ENCODE measurements around the gene GSK3A.
A peak's percentile ranks its signal among the peaks of the same experiment; 100 is the strongest.

The GSK3A gene

DNA sequence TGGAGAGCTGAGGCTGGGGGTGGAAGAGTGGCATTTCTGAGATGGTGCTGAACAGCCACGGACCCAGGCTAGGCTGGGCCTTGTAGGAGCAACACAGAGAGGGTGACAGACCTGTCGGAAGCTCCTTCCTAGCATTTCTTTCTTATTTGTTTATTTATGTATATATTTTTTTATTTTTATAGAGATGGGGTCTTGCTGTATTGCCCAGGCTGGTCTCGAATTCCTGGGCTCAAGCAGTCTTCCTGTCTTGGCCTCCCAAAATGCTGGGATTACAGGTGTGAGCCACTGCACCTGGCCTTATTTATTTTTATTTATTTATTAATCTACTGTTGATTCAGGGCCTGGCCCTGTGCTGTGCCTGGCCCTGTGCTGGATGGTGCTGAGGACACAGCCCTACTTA is 33.1 kb upstream of the GSK3A start:
- peak overlapping the region; percentile 80 for H3K27ac Mint-ChIP-seq
- H3K9me3 Mint-ChIP-seq: no peaks in the 10 kb centered on the region
- H3K27me3 Mint-ChIP-seq (ENCODE audit: low read depth): no peaks in the 10 kb centered on the region
- peak overlapping the region; percentile 50 for H3K4me3 Mint-ChIP-seq
- H3K36me3 Mint-ChIP-seq (ENCODE audit: low read depth): peaks cover 22% of the 10 kb centered on the region
- peaks cover 46% of the 10 kb centered on the region for H3K4me1 Mint-ChIP-seq (ENCODE audit: low read depth)

GRCh38 chr19:42275103-42275502 is 32.7 kb upstream of the GSK3A start:
- Mint-ChIP-seq H3K4me1 (ENCODE audit: low read depth) (peaks cover 51% of the 10 kb centered on the region), H3K4me3 (peak overlapping the region; percentile 57), H3K9me3 (no peaks in the 10 kb centered on the region)

GRCh38 chr19:42274065-42274682 is 31.8 kb upstream of the GSK3A start:
- H3K4me1 Mint-ChIP-seq (ENCODE audit: low read depth): peaks cover 52% of the 10 kb centered on the region

More at GRCh38 chr19:42275103-42275502, 32.7 kb upstream of the GSK3A start:
- Mint-ChIP-seq H3K27me3 (ENCODE audit: low read depth) (no peaks in the 10 kb centered on the region), H3K27ac (peak overlapping the region; percentile 80), H3K36me3 (ENCODE audit: low read depth) (peaks cover 24% of the 10 kb centered on the region)

DNA sequence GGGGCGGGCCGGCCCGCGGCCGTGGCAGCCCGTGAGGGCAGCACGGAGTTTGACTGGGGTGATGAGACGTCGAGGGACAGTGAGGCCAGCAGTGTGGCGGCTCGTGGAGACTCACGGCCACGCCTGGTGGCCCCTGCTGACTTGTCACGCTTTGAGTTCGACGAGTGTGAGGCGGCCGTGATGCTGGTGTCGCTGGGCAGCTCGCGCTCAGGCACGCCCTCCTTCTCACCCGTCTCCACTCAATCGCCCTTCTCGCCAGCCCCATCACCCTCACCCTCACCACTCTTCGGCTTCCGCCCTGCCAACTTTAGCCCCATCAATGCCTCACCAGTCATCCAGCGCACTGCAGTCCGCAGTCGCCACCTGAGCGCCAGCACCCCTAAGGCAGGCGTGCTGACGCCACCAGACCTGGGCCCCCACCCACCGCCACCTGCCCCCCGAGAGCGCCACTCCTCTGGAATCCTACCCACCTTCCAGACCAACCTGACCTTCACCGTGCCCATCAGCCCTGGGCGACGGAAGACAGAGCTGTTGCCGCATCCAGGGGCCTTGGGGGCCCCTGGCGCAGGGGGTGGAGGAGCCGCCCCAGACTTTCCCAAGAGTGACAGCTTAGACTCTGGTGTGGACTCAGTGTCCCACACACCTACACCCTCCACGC is 31.1 kb upstream of the GSK3A start:
- Mint-ChIP-seq H3K27ac (no peak overlapping the region), H3K4me1 (ENCODE audit: low read depth) (peaks cover 47% of the 10 kb centered on the region), H3K36me3 (ENCODE audit: low read depth) (peaks cover 25% of the 10 kb centered on the region)

More at GRCh38 chr19:42274065-42274682, 31.8 kb upstream of the GSK3A start:
- peaks cover 25% of the 10 kb centered on the region for H3K36me3 Mint-ChIP-seq (ENCODE audit: low read depth)
- no peaks in the 10 kb centered on the region for H3K27me3 Mint-ChIP-seq (ENCODE audit: low read depth)
- H3K27ac Mint-ChIP-seq: peak overlapping the region; percentile 80
- H3K4me3 Mint-ChIP-seq: no peak overlapping the region
- H3K9me3 Mint-ChIP-seq: no peaks in the 10 kb centered on the region

GRCh38 chr19:42272989-42273406 is 30.6 kb upstream of the GSK3A start:
- Mint-ChIP-seq H3K4me3 (no peak overlapping the region), H3K9me3 (no peaks in the 10 kb centered on the region), H3K27me3 (ENCODE audit: low read depth) (no peaks in the 10 kb centered on the region), H3K4me1 (ENCODE audit: low read depth) (peaks cover 44% of the 10 kb centered on the region), H3K36me3 (ENCODE audit: low read depth) (peaks cover 25% of the 10 kb centered on the region), H3K27ac (no peak overlapping the region)

More for the DNA sequence above, 31.1 kb upstream of the GSK3A start:
- Mint-ChIP-seq H3K9me3 (no peaks in the 10 kb centered on the region), H3K27me3 (ENCODE audit: low read depth) (no peaks in the 10 kb centered on the region), H3K4me3 (no peak overlapping the region)

- Mint-ChIP-seq H3K4me3 (no peak overlapping the region), H3K36me3 (ENCODE audit: low read depth) (peaks cover 25% of the 10 kb centered on the region), H3K27ac (no peak overlapping the region), H3K9me3 (no peaks in the 10 kb centered on the region), H3K4me1 (ENCODE audit: low read depth) (peaks cover 48% of the 10 kb centered on the region), H3K27me3 (ENCODE audit: low read depth) (no peaks in the 10 kb centered on the region)
Observed at GRCh38 chr19:42272535-42272897, 30.1 kb upstream of the GSK3A start.

DNA sequence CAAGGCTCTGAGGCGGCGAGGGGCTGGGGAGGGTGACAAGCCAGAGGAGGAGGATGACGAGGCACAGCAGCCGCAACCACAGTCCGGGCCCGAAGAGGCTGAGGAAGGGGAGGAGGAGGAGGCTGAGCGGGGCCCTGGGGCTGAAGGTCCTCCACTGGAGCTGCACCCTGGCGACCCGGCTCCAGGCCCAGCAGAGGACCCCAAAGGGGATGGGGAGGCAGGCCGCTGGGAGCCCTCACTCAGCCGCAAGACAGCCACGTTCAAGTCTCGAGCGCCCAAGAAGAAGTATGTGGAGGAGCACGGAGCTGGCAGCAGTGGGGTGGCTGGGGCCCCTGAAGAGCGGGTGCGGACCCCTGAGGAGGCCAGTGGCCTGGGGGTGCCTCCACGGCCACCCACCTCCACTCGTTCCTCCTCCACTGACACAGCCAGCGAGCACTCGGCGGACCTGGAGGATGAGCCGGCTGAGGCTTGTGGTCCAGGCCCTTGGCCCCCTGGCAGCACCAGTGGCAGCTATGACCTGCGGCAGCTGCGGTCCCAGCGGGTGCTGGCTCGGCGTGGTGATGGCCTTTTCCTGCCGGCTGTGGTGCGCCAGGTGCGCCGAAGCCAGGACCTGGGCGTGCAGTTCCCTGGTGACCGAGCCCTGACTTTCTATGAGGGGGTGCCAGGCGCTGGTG is 29.6 kb upstream of the GSK3A start:
- no peak overlapping the region for H3K27ac Mint-ChIP-seq
- H3K4me1 Mint-ChIP-seq (ENCODE audit: low read depth): peaks cover 48% of the 10 kb centered on the region
- peaks cover 25% of the 10 kb centered on the region for H3K36me3 Mint-ChIP-seq (ENCODE audit: low read depth)
- H3K4me3 Mint-ChIP-seq: no peak overlapping the region
- no peaks in the 10 kb centered on the region for H3K27me3 Mint-ChIP-seq (ENCODE audit: low read depth)
- no peaks in the 10 kb centered on the region for H3K9me3 Mint-ChIP-seq

GRCh38 chr19:42271045-42271419 is 28.6 kb upstream of the GSK3A start:
- Mint-ChIP-seq H3K4me1 (ENCODE audit: low read depth) (peaks cover 39% of the 10 kb centered on the region), H3K9me3 (no peaks in the 10 kb centered on the region), H3K36me3 (ENCODE audit: low read depth) (peaks cover 21% of the 10 kb centered on the region), H3K27me3 (ENCODE audit: low read depth) (no peaks in the 10 kb centered on the region), H3K27ac (peak overlapping the region; percentile 76), H3K4me3 (peak overlapping the region; percentile 65)

GRCh38 chr19:42270346-42271044 is 28.1 kb upstream of the GSK3A start:
- peaks cover 17% of the 10 kb centered on the region for H3K36me3 Mint-ChIP-seq (ENCODE audit: low read depth)
- no peaks in the 10 kb centered on the region for H3K27me3 Mint-ChIP-seq (ENCODE audit: low read depth)
- H3K27ac Mint-ChIP-seq: peak overlapping the region; percentile 99
- H3K4me3 Mint-ChIP-seq: no peak overlapping the region
- no peaks in the 10 kb centered on the region for H3K9me3 Mint-ChIP-seq
- H3K4me1 Mint-ChIP-seq (ENCODE audit: low read depth): peaks cover 37% of the 10 kb centered on the region

DNA sequence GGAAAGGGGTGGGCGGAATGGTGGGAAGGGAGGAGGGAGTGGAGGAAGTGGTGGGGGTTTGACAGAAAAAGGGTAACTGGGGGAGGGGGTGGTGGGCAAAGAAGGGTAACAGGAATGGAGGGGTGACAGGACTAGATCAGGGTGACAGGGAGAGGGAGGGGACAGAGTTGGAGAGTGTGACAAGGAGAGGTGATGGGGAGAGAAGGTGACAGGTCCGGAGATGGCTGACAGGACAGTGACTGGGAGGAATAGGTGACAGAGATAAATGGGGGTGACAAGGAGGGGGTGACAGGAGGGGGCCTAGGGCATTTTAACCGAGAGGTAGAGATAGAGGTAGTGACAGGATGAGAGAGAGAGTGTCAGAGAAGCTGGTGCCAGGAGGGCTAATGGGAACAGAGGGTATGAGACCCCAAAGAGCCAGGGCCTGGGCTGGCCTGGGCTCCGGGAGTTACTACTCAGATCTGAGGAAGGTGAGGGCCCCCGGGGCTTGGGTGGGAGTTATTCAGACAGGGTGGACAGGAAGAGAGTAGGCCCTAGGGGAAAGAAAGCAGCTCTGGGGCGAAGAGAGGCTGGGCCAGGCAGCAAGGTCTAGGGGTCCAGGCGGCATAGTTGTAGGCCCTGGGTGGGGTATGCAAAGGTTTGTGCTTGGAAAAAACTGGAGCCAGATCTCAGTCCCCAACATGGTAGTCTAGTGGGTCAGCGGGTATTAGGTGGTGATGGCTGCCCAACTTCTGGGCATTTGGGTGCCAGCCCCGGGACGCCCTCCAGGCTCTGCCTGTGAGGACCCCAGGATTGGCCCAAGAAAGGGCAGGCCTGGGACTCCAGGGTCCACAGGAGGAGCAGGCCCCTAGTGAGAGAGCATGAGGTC is 27.3 kb upstream of the GSK3A start:
- Mint-ChIP-seq H3K4me3 (no peak overlapping the region), H3K27ac (peak overlapping the region; percentile 99), H3K36me3 (ENCODE audit: low read depth) (peaks cover 12% of the 10 kb centered on the region), H3K4me1 (ENCODE audit: low read depth) (peaks cover 31% of the 10 kb centered on the region), H3K9me3 (no peaks in the 10 kb centered on the region), H3K27me3 (ENCODE audit: low read depth) (no peaks in the 10 kb centered on the region)

GRCh38 chr19:42268704-42269477 is 26.5 kb upstream of the GSK3A start, which contains the start of gene CIC:
TSS of gene CIC (plus strand) at chr19:42269252. CDS start at chr19:42271784, 2,532 bp downstream.
- Mint-ChIP-seq H3K27ac (peak within 1 kb of the TSS; percentile 99), H3K9me3 (no peaks in the 10 kb centered on the region), H3K4me1 (ENCODE audit: low read depth) (peaks cover 29% of the 10 kb centered on the region), H3K27me3 (ENCODE audit: low read depth) (no peaks in the 10 kb centered on the region), H3K4me3 (no peak within 1 kb of the TSS), H3K36me3 (ENCODE audit: low read depth) (peaks cover 6% of the 10 kb centered on the region)

GRCh38 chr19:42268142-42268703 is 25.8 kb upstream of the GSK3A start:
- Mint-ChIP-seq H3K9me3 (no peaks in the 10 kb centered on the region), H3K36me3 (ENCODE audit: low read depth) (peaks cover 4% of the 10 kb centered on the region), H3K4me1 (ENCODE audit: low read depth) (peaks cover 29% of the 10 kb centered on the region), H3K4me3 (no peak overlapping the region), H3K27me3 (ENCODE audit: low read depth) (no peaks in the 10 kb centered on the region), H3K27ac (no peak overlapping the region)

- Mint-ChIP-seq H3K4me1 (ENCODE audit: low read depth) (peaks cover 29% of the 10 kb centered on the region), H3K36me3 (ENCODE audit: low read depth) (peaks cover 4% of the 10 kb centered on the region), H3K4me3 (no peak overlapping the region), H3K27me3 (ENCODE audit: low read depth) (peaks cover 2% of the 10 kb centered on the region), H3K27ac (no peak overlapping the region), H3K9me3 (no peaks in the 10 kb centered on the region)
Observed at GRCh38 chr19:42267644-42268141, 25.3 kb upstream of the GSK3A start.
